Stimulated activated CD8-positive, alpha-beta memory T cell treated with anti-CD3 and anti-CD28 coated beads, Interleukin-12 subunit alpha, Interleukin-12 subunit beta, amount 100 ng/mL, for 4 hours (primary cell): ENCODE results near the gene ACTN1.

Source experiments
- DNase-seq: peaks from one replicate; pipeline ENCODE4 v3.0.0-alpha.2; 2020; ENCODE audit warnings: low read depth

ACTN1 gene

GRCh38 chr14:68916358-68916941 is 62.7 kb downstream of the ACTN1 start:
- DNase-seq, result no peak

GRCh38 chr14:68913516-68913915 is 65.6 kb downstream of the ACTN1 start:
- no peak for DNase-seq

- DNase-seq, result peak; percentile 49
These were observed 67.4 kb downstream of the ACTN1 start for GRCh38 chr14:68911594-68912227.

- no peak for DNase-seq
These were observed 68.6 kb downstream of the ACTN1 start for GRCh38 chr14:68910540-68910939.

- no peak for DNase-seq
These were observed 70.3 kb downstream of the ACTN1 start for GRCh38 chr14:68908803-68909202.

GRCh38 chr14:68908201-68908600 is 70.9 kb downstream of the ACTN1 start:
- DNase-seq, result no peak

GRCh38 chr14:68906439-68906838 is 72.7 kb downstream of the ACTN1 start:
- DNase-seq, result no peak

GRCh38 chr14:68905107-68905895 is 73.8 kb downstream of the ACTN1 start:
- no peak for DNase-seq

- no peak for DNase-seq
These were observed 76.7 kb downstream of the ACTN1 start for GRCh38 chr14:68902357-68902756.

- DNase-seq, result no peak
These were observed 80.0 kb downstream of the ACTN1 start for GRCh38 chr14:68899033-68899603.

- DNase-seq, result no peak
These were observed 80.7 kb downstream of the ACTN1 start for GRCh38 chr14:68898248-68899032.

- no peak for DNase-seq
These were observed 81.4 kb downstream of the ACTN1 start for GRCh38 chr14:68897559-68898155.

- no peak for DNase-seq
These were observed 83.0 kb downstream of the ACTN1 start for GRCh38 chr14:68896132-68896531.

- DNase-seq, result no peak
These were observed 84.0 kb downstream of the ACTN1 start for GRCh38 chr14:68894802-68895703.

GRCh38 chr14:68894123-68894522 is 85.0 kb downstream of the ACTN1 start:
- no peak for DNase-seq

- DNase-seq, result no peak
These were observed 85.5 kb downstream of the ACTN1 start for GRCh38 chr14:68893566-68893965.

GRCh38 chr14:68892961-68893360 is 86.1 kb downstream of the ACTN1 start:
- DNase-seq, result no peak

- DNase-seq, result no peak
These were observed 87.0 kb downstream of the ACTN1 start for GRCh38 chr14:68891851-68892660.

- no peak for DNase-seq
These were observed 88.8 kb downstream of the ACTN1 start for GRCh38 chr14:68890173-68890931.
